NCI-H187 treated with DMSO at 0.1 percent for 48 hours (cell line): Measurements from ENCODE around the gene VPS52.
"Not testable (repeated sequence)": the region's sequence is repeated elsewhere in the genome, so short reads cannot be mapped to it uniquely, and the experiment has no call there.

Source experiments
- DNase-seq: peaks from one replicate; lab custom pipeline; 2025; lab: John Stamatoyannopoulos, UW

Gene VPS52

DNA sequence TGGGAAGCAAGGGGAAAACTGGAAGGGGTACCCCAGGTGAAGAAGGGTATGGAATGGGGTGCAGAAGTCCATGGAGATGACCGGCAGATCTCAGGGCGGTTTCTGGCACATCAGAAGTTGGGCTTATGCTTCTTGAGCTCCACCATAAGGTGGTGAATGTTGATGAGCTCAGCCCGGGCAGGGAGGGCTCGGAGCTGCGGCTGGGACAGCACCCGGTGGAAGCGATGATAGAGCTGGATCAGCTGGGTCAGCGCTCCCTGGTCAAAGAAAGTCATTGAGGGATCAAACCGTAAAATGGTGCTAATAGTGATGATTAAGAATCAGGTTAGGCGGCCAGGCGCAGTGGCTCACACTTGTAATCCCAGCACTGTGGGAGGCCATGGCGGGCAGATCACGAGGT lies 20.9 kb downstream of the VPS52 start:
- DNase-seq: no peak

DNA sequence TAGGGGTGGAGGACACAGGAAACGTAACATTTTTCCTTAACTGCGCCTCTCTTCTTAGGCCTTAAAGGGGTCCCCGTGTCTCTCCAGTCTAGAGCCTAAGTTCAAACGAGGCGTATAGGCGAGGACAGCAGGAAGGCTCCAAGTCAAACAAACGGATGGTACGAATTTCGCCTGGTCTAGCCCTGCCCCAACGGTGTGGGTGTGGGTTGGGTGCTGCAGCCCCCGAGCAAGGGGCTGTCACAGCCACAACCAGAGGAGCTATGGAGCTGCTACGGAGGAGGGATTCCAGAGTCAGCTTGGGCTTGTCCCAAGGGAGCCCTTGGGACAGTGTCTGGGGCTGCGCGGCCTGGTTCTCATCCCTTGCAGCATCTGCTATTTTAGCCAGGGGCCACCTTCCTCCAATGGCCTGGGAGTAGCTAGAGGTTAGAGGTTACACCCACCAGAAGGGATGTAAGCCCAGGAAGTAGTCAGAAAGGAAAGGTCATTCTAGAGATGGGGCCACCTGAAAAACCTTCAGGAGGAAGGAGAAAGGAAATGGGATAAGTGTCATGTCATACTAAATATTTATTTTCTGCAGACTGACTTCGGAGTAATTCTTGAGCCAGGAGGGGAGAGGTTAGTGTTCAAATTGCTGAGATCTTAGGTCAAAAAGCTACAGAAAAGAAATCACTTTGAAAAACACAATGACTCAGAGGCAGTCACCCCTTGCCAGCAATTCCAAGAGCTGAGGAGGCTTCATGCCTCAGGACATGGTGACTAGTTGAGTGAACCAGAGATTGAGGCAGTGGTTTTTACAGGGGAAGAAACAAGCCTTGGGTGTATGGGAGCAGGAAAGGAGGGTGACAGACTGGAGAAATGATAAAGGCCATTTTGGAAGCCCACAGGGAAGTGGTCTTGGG lies 21.7 kb downstream of the VPS52 start:
- DNase-seq: no peak

DNA sequence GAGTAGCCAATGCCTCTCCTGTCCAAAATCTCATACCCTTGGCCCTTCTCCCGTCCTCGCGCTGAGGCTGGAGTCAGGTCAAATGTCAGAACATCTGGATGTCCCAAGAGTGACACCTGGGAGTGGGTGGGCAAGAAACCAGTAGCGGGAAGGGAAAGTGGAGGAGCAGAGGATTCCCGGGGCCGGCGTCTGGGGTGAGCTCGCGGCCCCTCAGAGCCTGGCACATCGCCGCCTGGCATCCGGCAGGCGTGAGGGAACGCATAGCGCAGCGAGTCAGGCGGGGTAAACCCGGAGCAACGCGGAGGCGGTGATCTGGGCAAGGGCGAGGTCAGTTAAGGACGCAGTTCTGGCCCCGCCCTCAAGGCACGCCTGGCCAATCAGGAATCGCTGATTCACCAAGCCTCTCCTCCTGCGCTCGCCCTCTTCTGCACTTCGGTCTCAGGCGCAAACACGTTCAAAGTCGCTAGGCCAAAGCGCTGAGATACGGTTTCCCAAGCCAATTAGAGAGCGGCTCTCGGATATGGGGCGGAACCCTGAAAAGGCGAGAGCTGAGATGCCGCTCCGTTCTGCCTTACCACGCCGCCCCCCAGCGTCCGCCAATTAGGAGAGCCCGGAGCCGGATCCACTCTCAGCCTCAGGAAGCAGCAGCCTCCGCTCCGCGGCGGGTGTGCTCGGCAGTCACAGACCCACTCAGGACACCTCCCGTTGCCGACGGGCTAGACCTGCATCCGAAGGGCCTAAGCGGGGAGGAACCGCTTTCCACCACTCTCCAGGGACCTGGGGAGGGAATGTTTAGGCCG lies 22.5 kb downstream of the VPS52 start:
- DNase-seq: peak; percentile 94

DNA sequence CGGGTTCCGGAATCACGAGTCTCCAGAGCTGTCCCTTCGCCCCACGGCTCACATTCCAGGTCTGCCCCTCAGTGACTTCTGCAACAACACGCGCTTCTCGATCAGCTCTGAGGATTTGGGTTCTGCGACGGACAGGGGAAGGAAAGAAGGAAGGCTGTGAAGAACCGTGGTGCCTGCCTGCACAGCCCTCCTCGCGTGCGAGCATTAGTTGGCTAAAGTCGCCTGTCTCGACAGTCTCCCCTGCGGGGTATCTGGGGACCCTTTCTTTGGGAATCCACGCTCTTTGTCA lies 23.1 kb downstream of the VPS52 start:
- no peak for DNase-seq

DNA sequence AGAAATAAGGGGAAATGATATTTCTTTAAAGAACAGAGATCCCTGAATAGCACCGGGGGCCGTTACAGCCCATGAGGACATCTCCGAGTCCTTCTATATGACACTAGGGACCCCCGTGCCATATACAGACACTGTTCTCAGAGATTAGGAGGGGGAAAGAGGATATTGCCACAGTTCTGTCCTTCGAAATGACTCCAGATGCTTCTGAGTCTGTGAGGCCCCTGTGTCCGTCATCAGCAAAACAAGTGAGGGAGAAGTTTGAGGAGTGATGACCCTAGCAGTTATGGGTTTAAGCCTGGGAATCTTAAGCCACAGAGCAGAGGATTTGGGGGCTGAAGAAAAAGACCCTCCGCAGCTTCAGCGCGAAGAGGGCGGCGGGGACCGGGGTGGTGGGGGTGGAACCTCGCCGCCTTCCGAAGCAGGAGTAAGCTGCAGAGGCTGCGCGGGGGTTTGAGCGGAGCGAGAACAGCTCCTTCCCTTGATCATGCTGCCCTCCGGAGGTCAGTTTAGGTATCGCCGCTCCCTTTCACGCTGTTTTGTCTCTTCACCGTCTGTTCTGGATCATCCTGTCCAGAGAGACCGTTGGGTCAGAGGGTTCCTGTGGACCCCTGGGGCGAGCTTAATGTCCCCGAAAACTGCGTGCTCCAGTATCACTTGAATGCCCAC lies 23.6 kb downstream of the VPS52 start:
- peak; percentile 47 for DNase-seq

DNA sequence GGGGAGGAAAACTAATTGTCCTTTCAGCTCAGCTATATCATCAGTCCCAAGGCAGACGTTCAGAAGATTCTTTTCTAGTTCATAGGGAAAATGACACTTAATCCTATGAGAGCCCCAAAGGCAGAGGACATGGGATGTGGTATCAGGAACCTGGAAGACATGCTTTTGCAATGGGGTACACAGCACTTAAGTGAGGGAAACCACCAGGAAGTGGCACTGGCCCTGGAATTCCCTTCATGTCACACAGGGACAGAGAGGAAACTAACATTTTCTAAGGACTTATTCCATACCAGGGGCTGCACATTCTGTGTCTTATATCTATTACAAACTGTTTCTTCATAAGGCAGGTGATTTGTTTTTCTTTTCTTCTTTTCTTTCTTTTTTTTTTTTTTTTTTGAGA lies 28.2 kb downstream of the VPS52 start:
- no peak for DNase-seq

DNA sequence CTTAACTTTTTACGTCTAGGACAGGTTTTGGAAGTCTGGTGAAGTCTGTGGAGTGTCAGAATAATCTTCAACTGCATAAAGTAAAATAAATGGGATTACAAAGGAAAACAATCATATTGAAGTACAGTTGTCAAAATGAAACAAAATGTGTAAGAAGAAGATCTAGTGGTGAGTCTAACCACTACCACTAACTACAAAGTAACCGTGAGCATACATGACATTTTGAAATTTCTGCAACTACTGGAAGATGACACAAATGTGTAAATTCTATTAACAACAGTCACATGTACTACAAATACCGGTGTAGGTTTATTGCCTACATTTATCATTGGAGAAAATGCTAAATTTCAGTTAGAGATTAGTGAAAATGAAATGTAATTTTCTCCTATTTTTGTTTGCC lies 29.7 kb downstream of the VPS52 start:
- DNase-seq: no peak

DNA sequence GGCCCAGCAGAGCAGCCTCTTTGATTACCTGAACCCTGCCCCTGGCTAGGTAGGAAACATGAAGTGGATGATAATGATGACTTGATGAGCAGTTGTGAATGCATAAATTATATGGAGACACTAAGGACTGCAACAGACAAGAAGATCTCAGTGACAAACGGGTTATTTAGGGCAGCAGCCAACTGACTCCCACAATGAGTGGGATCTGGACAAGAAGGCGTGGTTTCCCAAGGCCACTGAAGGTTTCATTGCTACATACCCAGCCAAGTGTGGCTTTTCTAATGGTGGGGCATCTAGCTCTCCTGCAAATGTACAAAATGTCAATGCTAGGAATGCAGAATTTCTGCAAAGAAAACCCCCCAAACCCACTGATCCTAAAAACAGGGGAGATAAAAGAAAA lies 33.9 kb downstream of the VPS52 start:
- DNase-seq: no peak

DNA sequence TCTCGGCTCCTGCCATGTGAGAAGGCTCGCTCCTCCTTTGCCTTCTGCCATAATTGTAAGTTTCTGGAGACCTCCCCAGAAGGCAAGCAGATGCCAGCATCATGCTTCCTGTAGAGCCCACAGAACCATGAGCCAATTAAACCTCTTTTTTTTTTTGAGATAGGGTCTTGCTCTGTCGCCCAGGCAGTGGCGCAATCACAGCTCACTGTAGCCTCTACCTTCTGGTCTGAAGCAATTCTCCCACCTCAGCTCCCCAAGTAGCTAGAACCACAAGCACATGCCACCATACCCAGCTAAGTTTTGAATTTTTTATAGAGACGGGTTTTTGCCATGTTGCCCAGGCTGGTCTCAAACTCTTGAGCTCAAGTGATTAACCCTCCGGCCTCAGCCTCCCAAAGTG lies 34.8 kb downstream of the VPS52 start:
- DNase-seq: no peak

DNA sequence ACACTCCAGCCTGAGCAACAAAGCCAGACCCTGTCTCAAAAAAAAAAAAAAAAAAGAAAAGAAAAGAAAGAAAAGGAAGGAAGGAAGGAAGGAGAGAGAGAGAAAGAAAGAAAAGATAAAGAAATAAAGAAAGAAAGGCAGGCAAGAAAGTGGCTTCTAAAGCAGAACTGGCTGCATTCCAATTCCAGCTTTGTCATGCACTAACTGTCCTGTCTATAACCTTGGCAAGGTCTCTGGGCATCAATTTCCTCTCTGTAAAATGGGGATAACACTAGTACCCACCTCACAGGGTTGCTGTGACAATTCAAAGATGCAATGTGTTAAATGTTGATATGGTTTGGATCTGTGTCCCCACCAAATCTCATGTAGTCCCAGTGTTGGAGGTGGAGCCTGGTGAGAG lies 35.3 kb downstream of the VPS52 start:
- DNase-seq: no peak

DNA sequence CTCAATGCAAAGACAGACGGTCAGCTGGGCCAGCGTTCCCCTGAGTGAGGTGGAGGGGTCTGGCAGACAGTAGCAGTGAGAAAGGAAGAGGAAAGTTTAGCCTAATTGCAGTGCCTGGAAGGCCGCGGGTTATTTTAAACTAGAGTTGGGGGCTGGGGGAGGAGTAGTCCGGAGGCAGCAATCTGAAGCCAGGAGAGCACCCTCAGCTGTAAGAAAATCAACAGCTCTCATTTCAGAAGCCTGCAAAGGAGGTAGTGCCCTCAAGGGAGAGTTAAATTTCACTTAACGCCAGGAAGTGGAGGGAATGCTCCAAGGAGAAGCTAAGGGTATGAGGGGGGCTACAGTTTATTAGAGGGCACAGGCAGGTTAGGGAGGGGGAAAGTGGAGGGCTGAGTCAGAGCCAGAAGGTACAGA lies 36.4 kb downstream of the VPS52 start:
- DNase-seq: no peak

DNA sequence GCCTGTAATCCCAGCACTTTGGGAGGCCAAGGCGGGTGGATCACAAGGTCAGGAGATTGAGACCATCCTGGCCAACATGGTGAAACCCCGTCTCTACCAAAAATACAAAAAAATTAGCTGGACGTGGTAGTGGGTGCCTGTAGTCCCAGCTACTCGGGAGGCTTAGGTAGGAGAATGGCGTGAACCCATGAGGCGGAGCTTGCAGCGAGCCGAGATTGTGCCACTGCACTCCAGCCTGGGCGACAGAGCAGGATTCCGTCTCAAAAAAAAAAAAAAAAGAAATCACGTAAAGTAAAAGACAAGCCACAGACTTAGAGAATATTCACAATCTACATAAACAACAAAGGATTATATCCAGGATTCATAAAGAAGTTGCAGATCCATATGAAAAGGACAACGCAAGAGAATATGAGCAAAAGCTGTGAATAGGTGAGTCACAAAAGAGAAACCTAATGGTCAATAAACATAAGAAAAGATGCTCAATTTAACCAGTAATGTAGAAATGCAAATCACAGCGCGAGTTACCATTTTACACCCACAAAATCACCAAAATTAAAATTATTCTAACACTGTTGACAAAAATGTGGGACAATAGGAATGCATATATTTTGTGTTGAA lies 45.1 kb downstream of the VPS52 start:
- DNase-seq: not testable (repeated sequence)

DNA sequence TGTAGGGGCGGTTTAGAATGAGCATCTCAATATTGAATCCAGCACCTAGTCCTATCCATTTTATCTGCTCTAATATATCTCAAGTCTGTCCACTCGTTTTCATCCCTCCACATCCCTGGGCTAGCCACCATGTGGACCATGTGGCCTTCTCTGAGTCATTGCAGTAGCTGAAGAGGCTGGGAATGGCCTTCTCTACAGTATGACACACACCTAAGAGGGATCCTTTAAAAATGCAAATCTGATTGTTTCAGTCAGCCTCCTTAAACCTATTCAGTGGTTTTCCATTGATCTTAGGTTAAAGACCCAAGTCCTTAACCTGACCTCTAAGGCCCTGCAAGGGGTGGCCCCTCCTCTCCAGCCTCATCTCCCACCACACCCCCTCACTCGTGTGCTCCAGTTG lies 54.0 kb downstream of the VPS52 start:
- DNase-seq: no peak

DNA sequence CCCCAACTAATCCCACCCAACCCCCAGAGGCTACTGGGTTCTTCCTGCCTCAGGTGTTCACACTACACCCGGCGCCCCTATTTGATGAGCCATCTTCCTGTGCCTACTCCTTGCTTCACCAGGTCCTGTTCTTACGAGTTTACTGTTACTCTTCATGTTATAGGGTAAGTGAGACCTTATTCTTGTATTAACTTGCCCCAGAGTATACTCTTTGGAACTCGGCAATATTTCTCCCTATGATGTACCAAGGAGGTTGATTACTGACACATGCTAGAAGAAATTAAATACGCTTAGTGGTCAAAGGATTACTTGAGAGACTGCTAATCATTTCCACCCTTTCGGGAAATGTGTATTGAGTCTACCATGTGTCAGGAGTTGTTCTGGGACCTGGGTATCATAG lies 54.4 kb downstream of the VPS52 start:
- DNase-seq: no peak

DNA sequence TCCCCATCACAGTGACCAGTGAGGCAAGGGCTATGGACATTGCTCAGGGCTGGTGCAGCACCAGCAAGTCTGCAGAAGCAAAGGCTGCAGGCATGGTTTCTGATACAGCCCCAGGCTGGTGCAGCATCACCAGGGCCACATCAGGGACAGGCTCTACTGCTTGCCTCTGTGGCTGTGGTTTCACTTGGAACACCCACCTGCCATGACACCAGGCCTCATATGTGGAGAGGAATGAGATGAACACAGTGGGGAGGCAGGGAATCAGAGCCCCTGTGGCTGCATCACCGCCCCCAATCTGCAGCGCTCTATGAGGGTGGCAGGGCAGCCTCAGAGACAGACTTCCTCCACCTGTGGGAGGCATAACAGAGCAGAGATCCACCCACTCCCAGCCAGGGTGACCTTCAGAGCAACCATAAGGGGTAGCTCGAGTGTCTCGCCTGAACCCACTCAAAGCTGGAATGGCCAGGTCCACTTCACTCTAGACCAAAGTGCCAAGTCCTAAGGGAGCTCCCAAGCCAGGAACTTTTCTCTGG lies 55.5 kb downstream of the VPS52 start:
- DNase-seq: no peak

DNA sequence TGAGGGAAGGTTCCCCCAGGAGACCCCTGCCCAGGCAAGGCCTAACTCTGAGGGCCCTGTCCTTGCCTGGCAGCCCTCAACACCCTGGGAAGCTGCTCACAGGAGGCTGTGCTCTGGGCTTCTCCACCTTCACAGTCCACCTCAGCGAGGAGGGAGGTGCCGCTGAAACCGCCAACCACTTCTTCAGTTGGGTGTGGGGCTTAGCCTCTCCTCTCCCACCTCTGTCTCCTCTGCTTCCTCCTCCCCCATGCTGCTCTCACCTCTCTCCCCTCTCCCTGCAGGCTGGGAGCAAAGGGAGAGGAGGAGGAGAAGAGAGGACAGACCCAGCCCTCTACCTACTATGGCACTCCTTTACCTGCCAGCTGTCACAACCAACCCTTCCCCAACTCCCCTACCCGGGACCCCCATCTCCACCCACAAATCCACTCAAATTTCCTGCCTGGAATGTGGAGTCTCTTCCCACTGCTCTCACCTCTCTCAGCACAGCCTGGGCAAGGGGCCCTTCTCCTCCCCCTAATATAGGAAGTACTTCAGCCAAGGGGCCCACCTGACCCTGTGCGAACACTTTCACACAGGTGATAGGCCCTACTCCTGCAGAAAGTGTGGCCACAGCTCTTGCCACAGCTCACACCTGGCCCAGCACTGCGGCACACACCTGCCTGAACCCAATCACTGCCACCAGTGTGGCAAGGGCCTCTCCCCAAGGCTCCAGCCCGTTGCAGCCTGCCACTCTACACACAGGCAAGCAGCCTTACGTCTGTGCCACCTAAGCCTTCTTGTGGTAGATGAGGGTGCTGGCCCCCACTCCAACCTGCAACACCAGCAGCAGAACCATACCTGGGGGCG lies 56.2 kb downstream of the VPS52 start:
- no peak for DNase-seq

DNA sequence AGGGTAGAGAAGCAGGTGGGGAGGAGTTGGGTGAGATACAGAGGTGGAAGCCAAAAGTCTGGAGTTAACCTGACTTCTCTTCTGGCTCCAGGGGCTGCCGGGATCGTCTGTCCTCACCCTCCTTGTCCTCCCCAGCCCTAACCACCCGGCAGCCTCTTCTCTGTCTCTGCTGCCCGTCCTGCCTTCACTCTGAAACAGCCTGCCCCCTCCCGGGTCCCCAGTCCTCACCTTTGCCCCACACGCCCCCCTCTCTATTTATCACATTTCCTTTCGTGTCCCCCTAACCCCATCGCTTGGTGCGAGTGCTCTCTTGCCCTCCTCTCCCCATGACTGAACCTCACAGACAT lies 57.7 kb downstream of the VPS52 start:
- DNase-seq: no peak

DNA sequence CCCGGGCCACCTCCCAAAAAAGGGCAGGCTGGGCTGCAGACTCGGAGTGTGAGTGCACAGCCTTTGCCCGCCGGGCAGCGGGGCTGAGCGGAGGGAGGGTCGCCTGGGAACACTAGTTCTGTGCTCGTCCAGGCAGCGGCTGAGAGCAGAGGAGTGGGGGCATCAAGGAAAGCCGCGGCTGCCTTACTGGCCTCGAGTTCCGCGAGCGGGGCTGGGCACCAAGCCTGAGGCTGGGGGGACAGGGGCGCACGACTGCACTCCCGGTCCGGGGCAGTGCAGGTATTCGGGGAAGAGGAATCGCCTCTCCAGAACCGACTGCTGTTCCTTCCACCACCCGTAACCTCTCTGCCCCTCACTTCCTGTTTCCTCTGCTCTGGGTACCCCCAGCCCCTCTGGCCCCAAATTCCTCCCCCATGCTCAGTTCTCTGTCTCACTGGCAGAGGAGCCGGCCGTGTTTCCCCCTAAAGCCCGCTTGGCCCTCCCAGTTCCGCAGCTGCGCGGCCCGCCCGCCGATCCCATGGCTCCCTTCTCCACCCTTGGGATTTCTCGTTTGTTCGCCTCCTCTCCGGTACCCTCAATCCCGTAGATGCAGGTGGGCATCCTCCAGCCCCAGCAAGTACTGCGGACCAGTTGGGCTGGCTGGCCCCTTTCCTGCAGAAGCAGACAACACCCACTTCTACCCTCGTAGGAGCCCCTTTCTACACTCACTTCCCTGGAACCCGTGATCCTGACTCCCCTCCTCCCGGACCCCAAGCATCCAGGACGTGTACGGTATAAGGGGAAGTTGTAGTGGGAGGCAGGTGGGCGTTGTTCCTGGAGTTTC lies 58.3 kb downstream of the VPS52 start:
- no peak for DNase-seq

DNA sequence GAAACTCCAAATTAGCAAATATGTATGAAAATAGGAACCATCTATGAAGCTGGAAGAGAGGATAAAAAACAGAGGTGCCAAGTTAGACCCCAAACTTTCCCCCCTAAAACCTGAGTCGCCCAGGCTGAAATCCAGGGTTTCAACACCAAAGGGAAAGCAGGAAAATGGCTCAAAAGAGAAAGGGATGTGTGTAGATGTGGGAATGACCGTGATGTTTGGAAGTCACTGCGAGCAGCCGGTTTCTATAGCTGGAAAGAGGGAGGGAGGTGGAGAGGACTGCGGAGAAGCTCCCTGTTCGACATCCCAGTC lies 58.9 kb downstream of the VPS52 start:
- no peak for DNase-seq

DNA sequence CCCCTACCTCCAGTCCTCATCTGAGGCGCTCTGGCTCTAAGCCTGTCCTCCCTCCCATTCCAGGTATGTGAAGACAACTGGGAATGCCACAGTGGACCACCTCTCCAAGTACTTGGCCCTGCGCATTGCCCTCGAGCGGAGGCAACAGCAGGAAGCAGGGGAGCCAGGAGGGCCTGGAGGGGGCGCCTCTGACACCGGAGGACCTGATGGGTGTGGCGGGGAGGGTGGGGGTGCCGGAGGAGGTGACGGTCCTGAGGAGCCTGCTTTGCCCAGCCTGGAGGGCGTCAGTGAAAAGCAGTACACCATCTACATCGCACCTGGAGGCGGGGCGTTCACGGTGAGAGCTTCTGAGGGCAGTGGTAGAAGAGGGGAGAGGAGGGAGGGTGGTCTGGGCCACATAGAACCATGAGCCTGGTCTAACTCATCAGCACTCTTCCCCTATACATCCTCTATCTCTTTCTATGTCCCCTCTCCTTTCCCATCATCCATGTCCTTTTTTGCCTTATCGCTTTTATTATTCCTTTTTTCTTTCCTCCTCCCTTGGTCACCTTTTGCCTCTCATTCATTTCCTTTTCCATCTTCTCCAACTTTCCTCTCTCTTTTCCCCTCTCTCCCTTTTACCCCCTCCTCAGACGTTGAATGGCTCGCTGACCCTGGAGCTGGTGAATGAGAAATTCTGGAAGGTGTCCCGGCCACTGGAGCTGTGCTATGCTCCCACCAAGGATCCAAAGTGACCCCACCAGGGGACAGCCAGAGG lies 59.8 kb downstream of the VPS52 start:
- DNase-seq: no peak
